Common myeloid progenitor, CD34-positive (primary cell): ENCODE measurements around the gene FXR2.

ENCODE experiments used
- CTCF ChIA-PET: fragments of 350-600 bp; sonication (Branson Sonifier 250); formaldehyde crosslinking; loops from one replicate; lab custom pipeline; 2021; ENCODE audit warnings: antibody characterized with exemption; lab: Charles Lee
- POLR2A ChIA-PET: fragments of 350-600 bp; sonication (Branson Sonifier 250); formaldehyde crosslinking; loops from one replicate; lab custom pipeline; 2021; ENCODE audit warnings: antibody characterized with exemption; lab: Charles Lee
- DNase-seq, 3 donors: peaks; one replicate each; pipeline versions ENCODE4 v3.0.0 to v3.0.0-alpha.2; 2013
- H3K27ac ChIP-seq, 2 experiments: 1 replicate in 1 of 2; 2 replicates in 1 of 2; pipeline ENCODE4 v1.7.0; 2013; ENCODE audit warnings: inconsistent platforms in 2 of 2, low read length in 2 of 2, mild to moderate bottlenecking in 2 of 2, low read depth in 1 of 2, moderate library complexity in 1 of 2; ENCODE audit not compliant: severe bottlenecking in 2 of 2, insufficient read depth in 1 of 2, poor library complexity in 1 of 2
- H3K27me3 ChIP-seq, 5 experiments: replicated peaks in 2 of 5; 1 replicate in 3 of 5; 2 replicates in 2 of 5; pipeline versions ENCODE4 v1.6.1 to v1.7.0; 2013; ENCODE audit warnings: low read length in 4 of 5, mild to moderate bottlenecking in 2 of 5, moderate library complexity in 2 of 5, inconsistent platforms in 1 of 5; ENCODE audit not compliant: insufficient read depth in 5 of 5, control insufficient read depth in 4 of 5
- H3K36me3 ChIP-seq, 4 experiments: 1 replicate in 2 of 4; 2 replicates in 2 of 4; pipeline versions ENCODE4 v1.6.1 to v1.7.0; 2013; ENCODE audit warnings: low read length in 3 of 4, control low read depth in 1 of 4, mild to moderate bottlenecking in 1 of 4; ENCODE audit not compliant: control insufficient read depth in 4 of 4, insufficient read depth in 4 of 4
- H3K4me1 ChIP-seq, 4 experiments: 1 replicate in 3 of 4; 2 replicates in 1 of 4; pipeline versions ENCODE4 v1.6.1 to v1.7.1; 2013; ENCODE audit warnings: low read length in 3 of 4, mild to moderate bottlenecking in 3 of 4, control low read depth in 1 of 4, inconsistent platforms in 1 of 4, moderate library complexity in 1 of 4; ENCODE audit not compliant: control insufficient read depth in 4 of 4, insufficient read depth in 4 of 4; ENCODE audit errors: control extremely low read depth in 1 of 4
- H3K4me3 ChIP-seq, 7 experiments: 1 replicate in 4 of 7; 2 replicates in 3 of 7; pipeline versions ENCODE4 v1.5.1 to v1.7.0; 2013; ENCODE audit warnings: mild to moderate bottlenecking in 7 of 7, low read length in 6 of 7, moderate library complexity in 6 of 7, inconsistent platforms in 2 of 7, low read depth in 2 of 7, control low read depth in 1 of 7; ENCODE audit not compliant: insufficient read depth in 4 of 7, control insufficient read depth in 1 of 7; ENCODE audit errors: extremely low read depth in 1 of 7
- H3K9me3 ChIP-seq, 5 experiments: 1 replicate in 4 of 5; 2 replicates in 1 of 5; pipeline versions ENCODE4 v1.6.1 to v1.7.1; 2013; ENCODE audit warnings: low read length in 4 of 5, mild to moderate bottlenecking in 2 of 5, inconsistent platforms in 1 of 5, low read depth in 1 of 5, moderate library complexity in 1 of 5; ENCODE audit not compliant: control insufficient read depth in 4 of 5, insufficient read depth in 2 of 5; ENCODE audit errors: control extremely low read depth in 1 of 5
- WGBS: methylation state at CpG from one replicate; pipeline ENCODE4 v1.1.5; 2013; ENCODE audit not compliant: insufficient coverage; 5-methylcytosine and 5-hydroxymethylcytosine counted together

Gene FXR2

GRCh38 chr17:7579834-7580603 lies 34.7 kb downstream of the FXR2 start:
- no peaks in the 10 kb centered on the region for H3K27me3 ChIP-seq
- WGBS = 100% methylated on average over 2 of the region's 12 CpGs
- ChIA-PET POLR2A (interaction anchor here (0.6 to 1.3 kb wide), 5 partner anchors 9 to 1063 kb away, joined by 3 to 4 read pairs (median 3); no protein-coding TSS in a partner anchor), CTCF (interaction anchor here (1.0 to 3.1 kb wide), 5 partner anchors 10 to 65 kb away, joined by 3 to 21 read pairs (median 6); partner anchors contain the start of gene SOX15)
- H3K27ac ChIP-seq = peak overlapping the region in 1 of 2 experiments; percentile 73
- peak overlapping the region in 4 of 7 experiments; percentile 26 to 39 (median 33) for H3K4me3 ChIP-seq
- DNase-seq = peak in 2 of 3 donors; percentile 62 to 66
- peaks cover 17 to 45% (median 36%) of the 10 kb centered on the region in 4 experiments for H3K36me3 ChIP-seq
- peaks cover 7 to 90% (median 76%) of the 10 kb centered on the region in 4 experiments for H3K4me1 ChIP-seq
- H3K9me3 ChIP-seq = no peaks in the 10 kb centered on the region

- Histone ChIP-seq H3K36me3 (peaks cover 22 to 53% (median 44%) of the 10 kb centered on the region in 4 experiments), H3K9me3 (no peaks in the 10 kb centered on the region), H3K4me3 (peak within 1 kb of the TSS in 4 of 7 experiments; percentile 26 to 39 (median 33)), H3K4me1 (peaks cover 14 to 91% (median 77%) of the 10 kb centered on the region in 4 experiments), H3K27me3 (no peaks in the 10 kb centered on the region), H3K27ac (peak within 1 kb of the TSS; percentile 50 to 73)
- WGBS = 27% methylated on average over 4 of the region's 7 CpGs
- ChIA-PET CTCF (interaction anchor here (1.0 to 3.1 kb wide), 4 partner anchors 10 to 64 kb away, joined by 3 to 21 read pairs (median 10); partner anchors contain the start of gene SOX15), POLR2A (interaction anchor here (0.7 to 1.0 kb wide), 3 partner anchors 10 to 19 kb away, joined by 3 to 4 read pairs (median 3); no protein-coding TSS in a partner anchor)
- peak; percentile 74 to 90 (median 87) for DNase-seq
Observed at GRCh38 chr17:7579001-7579833, 35.5 kb downstream of the FXR2 start, which contains the start of gene CD68. Gene CD68, plus strand, starts transcription at chr17:7579638. Its CDS starts 40 bp downstream, at chr17:7579678.

- Histone ChIP-seq H3K27me3 (no peaks in the 10 kb centered on the region), H3K9me3 (no peaks in the 10 kb centered on the region), H3K4me1 (peaks cover 16 to 86% (median 70%) of the 10 kb centered on the region in 4 experiments), H3K27ac (no peak overlapping the region), H3K36me3 (peaks cover 22 to 59% (median 45%) of the 10 kb centered on the region in 4 experiments), H3K4me3 (no peak overlapping the region)
- no peak for DNase-seq
- 95% methylated on average over 16 of the region's 17 CpGs for WGBS
- CTCF ChIA-PET = interaction anchor here (1.1 to 3.9 kb wide), 3 partner anchors 10 to 222 kb away, joined by 3 to 58 read pairs (median 4); partner anchors contain the start of genes MPDU1 and SOX15
- POLR2A ChIA-PET = no interaction called here
Observed at GRCh38 chr17:7577327-7578199, 37.1 kb downstream of the FXR2 start.

GRCh38 chr17:7576432-7576937 lies 38.2 kb downstream of the FXR2 start:
- no peak for DNase-seq
- no peak overlapping the region for H3K27ac ChIP-seq
- no peaks in the 10 kb centered on the region for H3K9me3 ChIP-seq
- peaks cover 22 to 59% (median 45%) of the 10 kb centered on the region in 4 experiments for H3K36me3 ChIP-seq
- no peaks in the 10 kb centered on the region for H3K27me3 ChIP-seq
- 93% methylated on average over 14 of the region's 14 CpGs for WGBS
- peaks cover 19 to 81% (median 64%) of the 10 kb centered on the region in 4 experiments for H3K4me1 ChIP-seq
- ChIA-PET POLR2A (interaction anchor here (0.6 kb wide), 1 partner anchor 51 kb away, joined by 3 read pairs; the partner anchor contains the start of gene SAT2), CTCF (interaction anchor here (0.6 to 3.9 kb wide), 4 partner anchors 11 to 221 kb away, joined by 3 to 58 read pairs (median 4); partner anchors contain the start of genes MPDU1 and SOX15)
- H3K4me3 ChIP-seq = peak overlapping the region in 1 of 7 experiments; percentile 4

GRCh38 chr17:7575959-7576358 lies 38.7 kb downstream of the FXR2 start:
- ChIA-PET POLR2A (interaction anchor here (0.6 to 4.6 kb wide), 3 partner anchors 8 to 52 kb away, joined by 3 to 40 read pairs (median 5); partner anchors contain the start of genes FXR2, MPDU1 and SAT2), CTCF (interaction anchor here (0.6 to 3.9 kb wide), 4 partner anchors 11 to 220 kb away, joined by 3 to 58 read pairs (median 4); partner anchors contain the start of genes MPDU1 and SOX15)
- no peaks in the 10 kb centered on the region for H3K27me3 ChIP-seq
- H3K4me1 ChIP-seq = peaks cover 19 to 81% (median 60%) of the 10 kb centered on the region in 4 experiments
- H3K9me3 ChIP-seq = no peaks in the 10 kb centered on the region
- DNase-seq = no peak
- no peak overlapping the region for H3K4me3 ChIP-seq
- peaks cover 22 to 64% (median 48%) of the 10 kb centered on the region in 4 experiments for H3K36me3 ChIP-seq
- no peak overlapping the region for H3K27ac ChIP-seq
- 98% methylated on average over 6 of the region's 7 CpGs for WGBS
